K562 (cell line): ENCODE data around the gene TP73. TPM values are rescaled to one million over a fixed set of nuclear protein-coding genes. Genes with fewer than 3 reads are reported as not detected.

Experiments
- CBX8 ChIP-seq: fragments of 200-600 bp; sonication (generic); IDR thresholded peaks from 2 replicates; pipeline ENCODE4 v1.6.1; 2012; ENCODE audit warnings: borderline replicate concordance, mixed run types, low read depth, mild to moderate bottlenecking, moderate library complexity, mixed read lengths, low read length, control low read depth, inconsistent platforms; ENCODE audit not compliant: poor library complexity, severe bottlenecking; ENCODE audit errors: extremely low read depth
- HNRNPK ChIP-seq: fragments of 200-400 bp; formaldehyde crosslinking; IDR thresholded peaks from one replicate; pipeline ENCODE4 v1.6.1; 2018; ENCODE audit warnings: mild to moderate bottlenecking, low read depth, low read length; ENCODE audit not compliant: poor library complexity, severe bottlenecking
- NR1H2 ChIP-seq: sonication (generic); formaldehyde crosslinking; IDR thresholded peaks from 2 replicates; pipeline ENCODE4 v1.4.0; 2020; ENCODE audit warnings: mild to moderate bottlenecking, missing genetic modification reagents
- REST ChIP-seq, 2 experiments: fragments of 450-650 bp; formaldehyde crosslinking in 1 of 2; IDR thresholded peaks; 2 replicates each; pipeline versions ENCODE4 v1.4.0 to v1.6.1; 2014 to 2020; ENCODE audit warnings: mild to moderate bottlenecking in 2 of 2, borderline replicate concordance in 1 of 2, low read depth in 1 of 2
- TAF1 ChIP-seq: IDR thresholded peaks from 2 replicates; pipeline ENCODE4 v1.6.1; 2011; ENCODE audit warnings: mild to moderate bottlenecking, low read length, moderate library complexity; ENCODE audit not compliant: insufficient read depth, control insufficient read depth, severe bottlenecking; ENCODE audit errors: extremely low read depth
- ZNF318 ChIP-seq, 2 experiments: fragments of 450-650 bp; IDR thresholded peaks; 2 replicates each; pipeline ENCODE4 v1.6.1; 2016; ENCODE audit warnings: mild to moderate bottlenecking in 2 of 2, borderline replicate concordance in 1 of 2, low read depth in 1 of 2, moderate library complexity in 1 of 2
- ZNF717 ChIP-seq: fragments of 250-450 bp; sonication (Bioruptor Pico); IDR thresholded peaks from 2 replicates; pipeline ENCODE4 v1.5.0; 2021
- polyA plus RNA-seq, 8 experiments: library from polyadenylated mRNA; depleted of rRNA in 4 of 8; stranded (reverse) in 5 of 8; unstranded in 3 of 8; fragments of >200 nt; fragmentation: Nextera tagmentation in 2 of 8; fragmentation: Illumina TruSeq in 1 of 8; extraction: Ambion mirVana in 2 of 8; extraction: Trizol in 1 of 8; gene quantifications; 2 replicates each; pipeline versions ENCODE4 v1.2.1 to v1.2.3, GENCODE V29; 2011 to 2014; ENCODE audit warnings: inconsistent platforms in 1 of 8, missing spikeins in 1 of 8
- total RNA-seq, 7 experiments: library from RNA; depleted of rRNA in 6 of 7; stranded (reverse); fragments of >200 nt in 6 of 7; fragmentation: Illumina TruSeq in 2 of 7; extraction: Trizol in 2 of 7; gene quantifications; 2 replicates each; pipeline versions ENCODE4 v1.2.1 to v1.2.3, GENCODE V29; 2011 to 2021; ENCODE audit warnings: low replicate concordance in 1 of 7
- TF ChIP-seq, protein P1 (sequence below): fragments of 450-650 bp; formaldehyde crosslinking; IDR thresholded peaks from 2 replicates; pipeline ENCODE4 v1.4.0; 2022; ENCODE audit warnings: missing genetic modification characterization

The TP73 gene
- total and polyA plus RNA-seq, 9 of the 15 experiments (the other 6 are each of a cell fraction or from before 2014, with no cell fraction given) = 0.07 to 1.6 (median 0.40) TPM; not detected in 2

DNA sequence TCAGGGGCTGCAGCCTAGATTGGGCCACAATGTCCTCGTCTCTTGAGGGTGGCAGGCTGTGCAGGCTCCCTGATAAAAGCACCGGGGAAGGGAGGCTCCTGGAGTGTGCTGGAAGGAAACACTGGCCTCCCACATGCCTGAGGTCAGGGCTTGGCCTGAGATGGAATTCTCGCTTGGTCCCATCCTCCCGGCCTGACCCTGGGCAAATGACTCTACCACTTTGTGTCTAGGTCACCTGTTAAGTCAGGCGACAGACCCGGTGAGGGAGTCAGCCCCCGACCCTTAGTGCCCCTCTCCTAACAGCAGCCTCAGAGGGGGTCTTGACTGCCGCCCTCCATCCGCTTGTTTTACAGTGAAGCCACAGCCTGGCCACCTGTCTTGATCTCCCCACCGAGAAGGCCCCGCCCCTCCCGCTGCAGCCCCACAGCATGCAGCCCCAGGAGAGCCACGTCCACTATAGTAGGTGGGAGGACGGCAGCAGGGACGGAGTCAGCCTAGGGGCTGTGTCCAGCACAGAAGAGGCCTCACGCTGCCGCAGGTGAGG lies 122.7 kb downstream of the TP73 start (continued):
- TF ChIP-seq, protein P1, sequence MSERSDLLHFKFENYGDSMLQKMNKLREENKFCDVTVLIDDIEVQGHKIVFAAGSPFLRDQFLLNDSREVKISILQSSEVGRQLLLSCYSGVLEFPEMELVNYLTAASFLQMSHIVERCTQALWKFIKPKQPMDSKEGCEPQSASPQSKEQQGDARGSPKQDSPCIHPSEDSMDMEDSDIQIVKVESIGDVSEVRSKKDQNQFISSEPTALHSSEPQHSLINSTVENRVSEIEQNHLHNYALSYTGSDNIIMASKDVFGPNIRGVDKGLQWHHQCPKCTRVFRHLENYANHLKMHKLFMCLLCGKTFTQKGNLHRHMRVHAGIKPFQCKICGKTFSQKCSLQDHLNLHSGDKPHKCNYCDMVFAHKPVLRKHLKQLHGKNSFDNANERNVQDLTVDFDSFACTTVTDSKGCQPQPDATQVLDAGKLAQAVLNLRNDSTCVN (CRISPR knock-in tag) = no peak
- peak; percentile 4; the same call in 1 of the 2 replicates for TF ChIP-seq REST (IDR thresholded peaks at IDR 0.05; ENCODE audit: borderline replicate concordance)
- no peak for TF ChIP-seq REST (CRISPR knock-in tag; IDR thresholded peaks at IDR 0.05; ENCODE audit: low read depth)
- TF ChIP-seq NR1H2 (CRISPR knock-in tag) = no peak
- no peak for TF ChIP-seq ZNF717 (CRISPR knock-in tag)
- TF ChIP-seq ZNF318 (IDR thresholded peaks at IDR 0.05; ENCODE audit: borderline replicate concordance in 1 of 2, low read depth in 1 of 2) = no peak
- TF ChIP-seq TAF1 = peak; percentile 47
- no peak for TF ChIP-seq HNRNPK
- TF ChIP-seq CBX8 = no peak
